GM18520 (cell line): Measurements from ENCODE around the gene PLK5.

Source experiments
- ATAC-seq: cut with Tn5 transposase; IDR thresholded peaks from one replicate; pipeline ENCODE4 v1.9.1; 2021; ENCODE audit not compliant: unreplicated experiment

Gene PLK5

DNA sequence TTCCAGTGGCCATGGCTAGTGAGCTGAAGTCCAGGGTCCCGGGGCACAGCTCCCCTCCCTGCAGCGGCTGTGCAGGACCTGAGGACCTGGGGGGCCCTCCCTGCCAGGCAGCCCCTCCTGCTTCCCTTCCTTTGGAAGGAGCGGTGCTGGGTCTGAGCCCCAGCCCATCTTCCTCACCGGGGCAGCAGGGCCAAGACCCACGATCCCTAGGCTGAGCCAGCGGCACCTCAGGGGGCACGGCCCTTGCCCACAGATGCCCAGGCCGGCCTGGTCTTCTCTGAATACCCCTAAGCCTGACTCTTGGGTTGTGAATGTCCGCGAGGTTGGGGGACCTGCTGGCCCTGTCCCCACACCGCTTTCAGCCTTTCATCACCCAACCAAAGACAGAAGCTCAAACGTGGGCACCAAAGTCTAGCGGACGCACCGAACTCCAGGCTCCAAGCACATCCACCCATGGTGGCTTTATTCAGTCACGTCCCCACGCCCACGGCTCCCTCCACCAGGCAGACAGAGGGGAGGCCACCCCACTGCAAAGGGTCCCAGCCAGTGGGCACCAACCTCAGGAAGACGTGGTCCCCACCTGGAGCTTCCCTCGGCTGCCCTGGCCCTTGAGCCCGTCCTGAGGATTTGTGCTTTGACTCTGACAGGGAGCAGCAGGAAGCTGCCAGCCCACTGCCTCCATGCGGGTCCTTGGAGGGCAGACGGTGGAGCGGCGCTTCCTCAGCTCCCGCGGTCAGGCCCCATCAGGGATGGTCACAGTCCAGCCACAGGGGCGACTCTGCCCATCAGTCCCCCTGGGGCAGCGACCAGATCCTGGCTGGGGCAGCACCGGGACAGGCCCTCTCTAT is 52.6 kb downstream of the PLK5 start:
- no peak for ATAC-seq

DNA sequence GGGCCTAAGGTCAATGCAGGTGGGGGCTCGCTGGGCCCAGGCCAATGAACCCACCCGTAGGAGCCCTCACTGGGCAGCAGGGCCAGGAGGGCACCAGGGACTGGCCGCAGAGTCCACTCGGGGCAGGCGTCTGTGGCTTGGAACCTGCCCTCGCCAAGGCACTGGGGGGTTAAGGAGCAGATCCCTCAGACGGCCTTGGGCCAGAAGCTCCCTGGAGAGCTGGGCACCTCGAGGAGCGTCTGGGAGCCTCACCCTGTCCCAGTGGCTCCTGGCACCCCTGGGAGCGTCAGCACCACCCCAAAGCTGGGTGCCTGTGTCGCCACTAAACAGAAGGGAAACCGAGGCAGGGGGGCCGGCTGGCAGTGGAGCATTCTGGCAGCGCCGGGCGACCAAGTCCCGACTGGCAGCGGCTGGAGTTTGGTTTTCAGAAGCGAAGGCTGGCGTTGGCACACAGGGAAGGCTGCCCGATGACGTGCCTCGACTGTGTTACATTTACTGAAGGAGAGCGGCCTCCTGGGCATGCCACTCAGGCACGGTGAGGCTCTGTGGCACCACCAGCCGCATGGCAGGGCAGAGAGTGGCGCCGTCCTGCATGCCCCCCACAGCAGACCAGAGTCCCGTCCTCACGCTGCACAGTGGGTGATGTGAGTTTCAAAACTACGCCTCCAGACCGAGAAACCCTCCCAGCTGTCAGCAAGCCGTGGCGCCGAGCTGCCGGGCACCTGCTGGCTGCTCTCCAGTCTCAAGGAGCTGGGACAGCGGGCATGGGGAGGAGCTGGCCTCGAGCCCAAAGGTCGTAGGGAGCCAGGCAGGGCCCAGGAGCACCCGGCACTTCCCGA is 53.4 kb downstream of the PLK5 start:
- no peak for ATAC-seq

DNA sequence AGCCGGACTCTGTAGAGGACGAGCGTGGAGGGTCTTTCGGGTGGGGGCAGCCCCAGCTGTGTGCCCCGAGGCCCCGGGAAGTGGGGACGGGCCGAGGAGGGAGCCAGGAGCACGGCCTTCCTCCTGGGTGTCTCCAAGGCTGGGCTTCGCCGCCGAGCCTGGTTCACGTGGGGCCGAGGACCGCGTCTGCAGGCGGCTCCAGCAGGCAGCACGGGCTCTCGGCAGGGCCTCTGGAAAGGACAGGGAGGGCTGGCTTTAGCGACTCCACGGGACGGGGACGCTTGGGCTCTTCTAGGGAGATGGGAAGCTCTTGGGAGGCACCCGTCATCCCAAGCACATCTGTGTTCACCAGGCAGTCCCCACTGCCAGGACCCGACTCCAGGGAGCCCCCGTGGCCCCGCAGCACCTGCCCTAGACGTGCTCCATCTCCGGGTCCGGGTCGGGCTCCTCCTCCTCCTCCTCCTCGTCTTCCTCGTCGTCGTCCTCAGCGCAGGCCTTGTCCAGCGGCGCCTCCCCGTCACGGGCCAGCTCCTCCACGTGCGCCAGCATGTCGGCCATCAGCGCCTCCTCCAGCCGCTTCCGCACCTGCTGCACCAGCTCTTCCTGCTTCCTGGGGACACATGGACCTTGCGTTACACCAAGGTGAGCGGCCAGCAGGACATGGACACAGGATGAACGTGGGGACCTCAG is 54.2 kb downstream of the PLK5 start:
- no peak for ATAC-seq

DNA sequence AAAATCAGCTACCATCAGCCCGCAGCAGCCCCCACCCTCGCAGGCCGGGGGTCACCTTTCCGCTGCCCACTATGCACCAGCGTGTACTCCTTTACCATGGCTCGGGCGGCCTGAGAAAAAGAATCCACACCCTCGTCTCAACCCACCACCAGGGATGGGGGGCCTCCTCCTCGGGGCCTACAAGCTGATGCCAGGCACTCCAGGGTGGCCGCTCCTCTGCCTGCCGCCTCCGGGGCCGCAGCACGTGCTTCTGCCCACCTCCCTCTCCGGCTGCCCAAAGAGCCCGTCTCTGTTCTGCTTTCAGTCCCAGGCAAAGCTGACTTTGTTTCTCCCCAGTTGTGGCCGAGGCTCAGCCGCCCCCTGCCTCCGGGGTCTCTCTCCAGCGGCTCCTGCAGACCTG is 55.3 kb downstream of the PLK5 start:
- no peak for ATAC-seq

DNA sequence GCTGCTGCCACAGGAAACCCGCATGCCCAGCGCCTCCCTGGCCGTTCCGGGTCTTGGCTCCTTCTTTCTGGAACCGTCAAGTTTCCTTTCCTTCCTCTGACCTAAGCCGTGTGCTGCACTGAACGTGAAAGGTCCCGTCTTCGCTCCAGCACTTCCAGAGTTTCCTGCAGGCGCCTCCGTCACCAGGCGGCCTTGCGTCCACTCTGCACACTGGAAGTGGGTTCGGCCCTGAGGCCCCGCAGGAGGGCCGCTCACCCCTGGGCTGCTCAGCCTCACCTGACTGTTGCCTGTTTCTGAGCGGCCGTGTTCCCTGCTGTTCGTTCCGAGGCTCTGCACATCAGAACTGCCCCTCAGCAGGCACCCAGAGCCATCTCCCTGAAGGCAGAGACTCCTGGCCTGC is 56.5 kb downstream of the PLK5 start:
- no peak for ATAC-seq

DNA sequence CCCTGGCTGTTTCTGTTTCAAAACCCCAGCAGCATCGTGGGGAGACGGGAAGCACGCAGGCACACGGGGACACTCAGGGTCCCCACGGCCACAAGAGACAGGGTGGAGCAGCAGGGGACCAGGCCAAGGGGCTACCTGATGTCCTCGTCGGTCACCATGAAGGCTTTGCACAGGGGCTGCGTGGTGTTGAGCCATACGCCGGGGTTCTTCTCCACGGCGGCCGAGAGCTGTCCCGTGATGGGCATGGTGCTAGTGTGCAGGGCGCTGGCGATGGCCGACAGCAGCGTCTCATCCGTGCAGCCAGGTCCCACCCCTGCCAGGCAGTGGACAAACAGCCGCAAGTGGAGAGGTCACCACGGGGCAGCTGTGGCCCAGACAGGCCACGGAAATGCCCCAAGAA is 57.1 kb downstream of the PLK5 start:
- ATAC-seq, result no peak

DNA sequence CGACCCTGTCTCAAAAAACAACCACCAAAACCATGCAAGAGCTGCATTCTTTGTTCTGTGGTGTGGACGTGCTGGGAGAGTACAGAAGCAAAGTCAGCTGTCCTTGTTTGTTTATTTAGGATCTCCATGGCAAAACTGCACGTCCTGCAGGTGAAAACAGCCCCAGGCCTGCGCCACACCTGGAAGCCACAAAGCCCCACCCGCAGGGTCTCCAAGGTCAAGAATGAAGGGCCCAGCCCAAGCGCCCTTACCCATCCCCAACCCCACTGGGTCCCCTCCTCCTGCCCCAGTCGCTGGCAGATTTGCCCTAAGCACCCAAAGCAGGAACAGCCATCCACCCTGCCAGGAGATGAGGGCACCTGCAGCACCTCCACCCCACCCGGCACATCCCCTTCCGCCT is 58.3 kb downstream of the PLK5 start:
- ATAC-seq, result no peak

DNA sequence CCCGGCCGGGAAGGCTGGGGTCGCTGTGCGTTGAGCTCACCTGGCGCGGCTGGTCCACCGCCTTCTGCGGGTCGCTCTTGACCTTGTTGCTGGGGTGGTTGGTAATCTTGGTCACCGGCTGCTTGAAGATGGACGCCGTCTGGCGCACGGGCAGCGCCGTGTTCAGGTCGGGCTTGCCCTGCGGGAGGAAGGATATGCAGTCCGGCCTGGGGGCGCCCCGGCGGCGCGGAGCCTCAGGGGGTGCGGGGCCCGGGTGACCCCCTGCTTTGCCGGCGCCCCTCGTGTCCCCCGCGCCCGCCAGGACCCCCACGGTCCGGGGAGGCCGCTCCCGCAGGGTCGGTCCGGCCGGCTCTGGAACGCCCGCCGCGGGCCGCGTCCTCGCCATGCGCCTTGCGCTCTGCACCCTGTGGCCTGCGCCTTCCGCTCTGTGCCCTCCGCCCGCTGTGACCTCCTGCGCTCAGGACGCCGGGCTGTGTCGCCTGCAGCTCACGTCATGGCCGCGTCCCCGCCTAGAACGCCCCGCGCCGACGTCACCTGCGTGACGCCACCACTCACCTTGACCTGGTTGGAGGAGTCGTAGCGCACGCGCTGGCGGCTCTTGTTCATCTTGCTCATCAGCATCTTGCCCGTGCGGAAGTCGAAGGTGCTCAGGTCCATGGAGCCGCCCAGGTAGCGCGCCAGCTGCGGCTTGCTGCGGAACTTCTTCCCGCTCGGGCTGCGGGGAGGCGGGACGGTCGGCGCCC is 60.8 kb downstream of the PLK5 start:
- no peak for ATAC-seq

DNA sequence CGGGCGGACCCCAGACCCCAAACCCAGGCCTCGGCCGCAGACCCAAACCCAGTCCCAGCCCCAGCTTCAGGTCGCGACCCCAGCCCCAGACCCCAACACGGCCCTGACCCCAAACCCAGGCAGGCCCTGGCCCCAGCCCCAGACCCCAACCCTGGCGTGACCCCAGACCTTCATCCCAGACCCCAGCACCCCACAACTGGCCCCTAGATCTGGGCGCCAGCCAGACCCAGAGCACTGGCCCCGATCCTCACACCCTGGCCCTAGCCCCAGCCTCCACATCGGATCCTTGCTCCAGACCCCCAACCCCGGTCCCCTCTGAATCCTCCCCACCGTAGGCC is 61.3 kb downstream of the PLK5 start:
- ATAC-seq, result no peak
